Hepatocyte (in vitro differentiated cells): ENCODE data around the gene ZNF638. TPM values are rescaled to one million over a fixed set of nuclear protein-coding genes. Genes with fewer than 3 reads are reported as not detected.

Experiments used
- DNase-seq: peaks from one replicate; pipeline ENCODE4 v3.0.0-alpha.2; 2016; ENCODE audit warnings: low spot score
- H2AFZ ChIP-seq: fragments of 200-600 bp; sonication (generic); 2 replicates; pipeline ENCODE4 v1.6.0; 2016; ENCODE audit warnings: antibody characterized with exemption, mild to moderate bottlenecking
- H3K27ac ChIP-seq: fragments of 200-600 bp; sonication (generic); 2 replicates; pipeline ENCODE4 v1.5.1; 2016; ENCODE audit warnings: mild to moderate bottlenecking
- H3K27me3 ChIP-seq: fragments of 200-600 bp; sonication (generic); 2 replicates; pipeline ENCODE4 v1.6.1; 2016
- H3K36me3 ChIP-seq: fragments of 200-600 bp; sonication (generic); replicated peaks from 2 replicates; pipeline ENCODE4 v1.5.1; 2016; ENCODE audit warnings: low read depth; ENCODE audit not compliant: insufficient read depth
- H3K4me1 ChIP-seq: fragments of 200-600 bp; sonication (generic); 2 replicates; pipeline ENCODE4 v1.5.1; 2016; ENCODE audit warnings: mild to moderate bottlenecking, moderate library complexity; ENCODE audit not compliant: insufficient read depth
- H3K4me2 ChIP-seq: fragments of 200-600 bp; sonication (generic); 2 replicates; pipeline ENCODE4 v1.6.0; 2016
- H3K4me3 ChIP-seq: fragments of 200-600 bp; sonication (generic); 2 replicates; pipeline ENCODE4 v1.5.1; 2016; ENCODE audit warnings: mild to moderate bottlenecking
- H3K79me2 ChIP-seq: fragments of 200-600 bp; sonication (generic); 2 replicates; pipeline ENCODE4 v1.6.0; 2017; ENCODE audit warnings: mild to moderate bottlenecking
- H3K9me2 ChIP-seq: fragments of 200-600 bp; sonication (generic); replicated peaks from 2 replicates; pipeline ENCODE4 v1.6.0; 2017; ENCODE audit warnings: mild to moderate bottlenecking; ENCODE audit not compliant: insufficient read depth
- H3K9me3 ChIP-seq: fragments of 200-600 bp; sonication (generic); 2 replicates; pipeline ENCODE4 v1.5.1; 2016; ENCODE audit warnings: low read depth, mild to moderate bottlenecking
- H4K20me1 ChIP-seq: fragments of 200-600 bp; sonication (generic); 2 replicates; pipeline ENCODE4 v1.6.0; 2016; ENCODE audit warnings: mild to moderate bottlenecking; ENCODE audit not compliant: insufficient read depth, poor library complexity, severe bottlenecking
- CTCF ChIP-seq: fragments of 200-600 bp; sonication (generic); IDR thresholded peaks from 2 replicates; pipeline ENCODE4 v1.5.1; 2016; ENCODE audit warnings: antibody characterized with exemption, mild to moderate bottlenecking; ENCODE audit not compliant: poor library complexity
- EZH2 ChIP-seq: fragments of 200-600 bp; sonication (generic); IDR thresholded peaks from 2 replicates; pipeline ENCODE4 v1.6.1; 2016; ENCODE audit warnings: antibody characterized with exemption, mild to moderate bottlenecking, borderline replicate concordance
- EZH2phosphoT487 ChIP-seq: fragments of 200-600 bp; sonication (generic); IDR thresholded peaks from one replicate; pipeline ENCODE4 v1.6.1; 2018; ENCODE audit warnings: antibody characterized with exemption, mild to moderate bottlenecking, low read depth, moderate library complexity; ENCODE audit not compliant: unreplicated experiment, severe bottlenecking
- WGBS: methylation state at CpG from one replicate; pipeline ENCODE4 v1.1.6; 2016; ENCODE audit warnings: low lambda C conversion rate; ENCODE audit errors: missing lambda C conversion rate; 5-methylcytosine and 5-hydroxymethylcytosine counted together
- polyA plus RNA-seq: library from polyadenylated mRNA; unstranded; fragments of >200 nt; fragmentation: Nextera tagmentation; extraction: Ambion mirVana; gene quantifications from 2 replicates; pipeline ENCODE4 v1.2.1, GENCODE V29; 2016
- total RNA-seq: library from RNA; depleted of rRNA; stranded (reverse); fragments of >200 nt; gene quantifications from 2 replicates; pipeline ENCODE4 v1.2.3, GENCODE V29; 2014

ZNF638 gene
- total and polyA plus RNA-seq, 2 experiments from 2014 or later, result 41.2 to 141 TPM

GRCh38 chr2:71422786-71423185 is 91.2 kb downstream of the ZNF638 start:
- no peak overlapping the region for H3K27ac ChIP-seq
- TF ChIP-seq CTCF (no peak), EZH2phosphoT487 (no peak), EZH2 (no peak)
- H3K4me2 ChIP-seq, result no peak overlapping the region
- H2AFZ ChIP-seq, result no peak overlapping the region
- H3K9me3 ChIP-seq, result no peaks in the 10 kb centered on the region
- peaks cover 11% of the 10 kb centered on the region for H3K79me2 ChIP-seq
- no peaks in the 10 kb centered on the region for H3K9me2 ChIP-seq
- no peaks in the 10 kb centered on the region for H3K27me3 ChIP-seq
- no peak overlapping the region for H3K4me3 ChIP-seq
- H3K4me1 ChIP-seq, result peaks cover 4% of the 10 kb centered on the region
- no peak for DNase-seq
- H4K20me1 ChIP-seq, result no peaks in the 10 kb centered on the region
- 85% methylated on average over 2 of the region's 2 CpGs for WGBS
- H3K36me3 ChIP-seq, result peaks cover 6% of the 10 kb centered on the region

DNA sequence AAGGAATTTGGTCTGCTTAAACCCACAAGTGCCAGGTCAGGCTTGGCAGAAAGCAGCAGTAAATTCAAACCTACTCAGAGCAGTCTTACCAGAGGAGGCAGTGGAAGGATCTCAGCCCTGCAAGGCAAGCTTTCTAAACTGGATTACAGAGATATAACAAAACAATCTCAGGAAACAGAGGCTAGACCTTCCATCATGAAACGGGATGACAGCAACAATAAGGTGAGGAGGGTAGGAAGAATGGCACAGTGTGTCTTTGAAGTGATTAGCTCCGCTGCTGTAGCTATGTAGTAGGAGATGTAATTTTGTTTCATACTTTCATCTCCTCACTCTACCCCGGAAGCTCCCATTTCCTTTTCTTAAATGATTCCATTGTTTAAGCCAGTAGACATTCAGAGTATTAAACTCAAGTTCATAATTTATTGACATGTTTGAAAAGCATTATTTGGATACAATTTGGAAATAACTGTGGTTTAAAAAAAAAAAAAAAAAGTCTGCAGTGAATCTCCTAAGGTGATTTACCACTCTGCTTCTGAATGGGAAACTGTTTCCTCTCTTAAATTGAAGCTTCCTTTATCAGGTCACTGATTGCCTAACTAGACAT is 92.3 kb downstream of the ZNF638 start:
- Histone ChIP-seq H3K9me3 (no peaks in the 10 kb centered on the region), H3K27ac (no peak overlapping the region), H3K79me2 (peaks cover 11% of the 10 kb centered on the region), H3K4me1 (no peaks in the 10 kb centered on the region), H4K20me1 (no peaks in the 10 kb centered on the region), H3K27me3 (no peaks in the 10 kb centered on the region), H3K9me2 (no peaks in the 10 kb centered on the region), H3K4me2 (no peak overlapping the region), H3K36me3 (peaks cover 6% of the 10 kb centered on the region), H3K4me3 (no peak overlapping the region), H2AFZ (no peak overlapping the region)
- TF ChIP-seq EZH2phosphoT487 (no peak), CTCF (no peak), EZH2 (no peak)
- WGBS, result 88% methylated on average over 3 of the region's 3 CpGs
- DNase-seq, result no peak

GRCh38 chr2:71426721-71427120 is 95.1 kb downstream of the ZNF638 start:
- H3K4me2 ChIP-seq, result no peak overlapping the region
- H4K20me1 ChIP-seq, result no peaks in the 10 kb centered on the region
- TF ChIP-seq EZH2, result no peak
- TF ChIP-seq EZH2phosphoT487, result no peak
- TF ChIP-seq CTCF, result no peak
- no peak overlapping the region for H2AFZ ChIP-seq
- H3K4me1 ChIP-seq, result no peaks in the 10 kb centered on the region
- peaks cover 5% of the 10 kb centered on the region for H3K79me2 ChIP-seq
- no peak for DNase-seq
- WGBS, result 98% methylated on average over 2 of the region's 2 CpGs
- no peak overlapping the region for H3K27ac ChIP-seq
- H3K9me3 ChIP-seq, result no peaks in the 10 kb centered on the region
- no peaks in the 10 kb centered on the region for H3K9me2 ChIP-seq
- peaks cover 6% of the 10 kb centered on the region for H3K36me3 ChIP-seq
- no peaks in the 10 kb centered on the region for H3K27me3 ChIP-seq
- no peak overlapping the region for H3K4me3 ChIP-seq
